CD4-positive, alpha-beta T cell treated with Interleukin-10 for 1 hour (primary cell): ENCODE measurements around the gene ECM1.

ENCODE experiments used
- DNase-seq: peaks from one replicate; pipeline ENCODE4 v3.0.0-alpha.2; 2020

ECM1 gene

DNA sequence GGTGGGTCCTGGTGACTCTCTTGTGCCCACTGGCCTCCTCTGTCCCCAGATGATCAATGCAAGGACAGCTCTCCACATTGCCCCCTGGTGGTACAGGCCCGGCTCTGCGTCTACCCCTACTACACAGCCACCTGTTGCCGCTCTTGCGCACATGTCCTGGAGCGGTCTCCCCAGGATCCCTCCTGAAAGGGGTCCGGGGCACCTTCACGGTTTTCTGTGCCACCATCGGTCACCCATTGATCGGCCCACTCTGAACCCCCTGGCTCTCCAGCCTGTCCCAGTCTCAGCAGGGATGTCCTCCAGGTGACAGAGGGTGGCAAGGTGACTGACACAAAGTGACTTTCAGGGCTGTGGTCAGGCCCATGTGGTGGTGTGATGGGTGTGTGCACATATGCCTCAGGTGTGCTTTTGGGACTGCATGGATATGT, 52.1 kb downstream of the ECM1 start:
- DNase-seq, result peak; percentile 82

DNA sequence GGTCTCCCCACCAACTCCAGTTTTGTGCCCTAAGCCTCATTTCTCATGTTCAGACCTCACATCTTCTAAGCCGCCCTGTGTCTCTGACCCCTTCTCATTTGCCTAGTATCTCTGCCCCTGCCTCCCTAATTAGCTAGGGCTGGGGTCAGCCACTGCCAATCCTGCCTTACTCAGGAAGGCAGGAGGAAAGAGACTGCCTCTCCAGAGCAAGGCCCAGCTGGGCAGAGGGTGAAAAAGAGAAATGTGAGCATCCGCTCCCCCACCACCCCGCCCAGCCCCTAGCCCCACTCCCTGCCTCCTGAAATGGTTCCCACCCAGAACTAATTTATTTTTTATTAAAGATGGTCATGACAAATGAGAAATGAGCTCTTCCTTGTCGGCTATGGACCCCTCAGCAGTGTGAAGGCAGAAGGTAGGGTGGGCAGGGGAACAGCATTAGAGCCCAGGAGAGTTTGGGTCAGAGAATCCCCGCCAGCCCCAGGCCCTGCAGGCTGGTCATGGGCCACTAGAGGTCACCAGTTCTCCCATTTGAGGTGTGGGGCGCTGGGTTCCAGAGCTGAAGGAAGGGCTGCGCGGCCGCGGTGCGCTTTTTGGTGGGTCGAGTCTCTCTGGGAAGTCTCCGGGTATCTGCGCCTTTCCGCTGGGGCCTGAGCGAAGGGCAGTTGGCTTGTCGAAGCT, 52.8 kb downstream of the ECM1 start:
- peak; percentile 89 for DNase-seq

DNA sequence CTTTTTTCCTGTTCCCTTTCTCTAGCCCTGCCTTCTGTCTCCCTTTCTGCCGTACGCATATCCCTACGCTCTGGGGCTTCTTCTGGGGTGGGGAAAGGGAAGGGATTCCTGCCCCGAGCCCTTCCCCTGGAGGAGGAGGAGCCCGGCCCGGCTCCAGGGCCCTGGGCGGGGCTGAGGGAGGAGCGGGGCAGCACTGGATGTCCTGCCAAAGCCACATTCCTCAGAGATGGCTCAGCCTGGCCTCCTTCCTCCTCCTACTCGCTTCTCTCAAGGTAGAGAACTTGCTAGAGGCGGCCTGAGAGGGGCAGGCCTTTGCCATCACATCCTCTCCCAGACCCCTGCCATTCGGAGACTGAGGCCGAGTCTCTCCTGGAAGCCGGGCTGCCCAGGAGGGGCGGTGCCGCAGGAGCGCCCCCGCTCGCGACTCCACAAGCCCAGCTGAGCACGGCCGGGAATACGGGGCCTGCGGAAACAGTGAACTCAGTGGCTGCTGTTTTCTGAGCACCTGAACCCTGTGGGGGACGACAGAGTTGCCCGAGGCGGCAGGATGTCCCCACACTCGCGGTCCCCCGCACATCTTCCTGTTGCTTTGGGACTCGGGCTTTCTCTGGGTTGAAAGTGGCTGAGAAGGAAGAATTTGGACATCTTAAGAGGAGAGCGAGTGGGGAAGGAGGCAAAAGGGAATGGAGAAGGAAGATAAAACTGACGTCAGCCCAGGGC, 53.5 kb downstream of the ECM1 start:
- DNase-seq, result peak; percentile 77

DNA sequence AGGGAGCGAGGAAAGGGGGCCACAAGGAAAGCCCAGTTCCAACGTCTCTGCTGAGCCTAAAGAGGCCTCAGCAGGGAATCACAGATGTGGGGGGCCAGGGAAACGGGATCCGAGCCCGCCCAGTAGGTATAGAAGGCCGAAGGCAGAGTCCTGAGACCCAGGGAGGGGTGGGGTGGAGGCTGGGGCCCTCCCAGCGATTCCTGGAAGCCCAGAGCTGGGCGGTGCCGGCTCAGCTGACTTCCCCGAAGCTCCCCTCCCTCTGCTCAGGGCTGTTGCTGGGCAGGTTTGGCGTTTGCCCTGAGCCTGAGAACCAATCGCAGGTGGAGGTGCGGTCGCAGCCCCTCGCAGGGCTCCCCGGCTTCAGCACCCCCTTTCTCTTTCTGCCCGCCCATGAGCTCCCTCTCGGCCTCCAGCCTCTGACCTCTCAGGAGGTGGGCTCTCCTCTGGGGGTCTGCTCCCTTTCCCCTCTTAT, 54.1 kb downstream of the ECM1 start:
- peak; percentile 95 for DNase-seq

DNA sequence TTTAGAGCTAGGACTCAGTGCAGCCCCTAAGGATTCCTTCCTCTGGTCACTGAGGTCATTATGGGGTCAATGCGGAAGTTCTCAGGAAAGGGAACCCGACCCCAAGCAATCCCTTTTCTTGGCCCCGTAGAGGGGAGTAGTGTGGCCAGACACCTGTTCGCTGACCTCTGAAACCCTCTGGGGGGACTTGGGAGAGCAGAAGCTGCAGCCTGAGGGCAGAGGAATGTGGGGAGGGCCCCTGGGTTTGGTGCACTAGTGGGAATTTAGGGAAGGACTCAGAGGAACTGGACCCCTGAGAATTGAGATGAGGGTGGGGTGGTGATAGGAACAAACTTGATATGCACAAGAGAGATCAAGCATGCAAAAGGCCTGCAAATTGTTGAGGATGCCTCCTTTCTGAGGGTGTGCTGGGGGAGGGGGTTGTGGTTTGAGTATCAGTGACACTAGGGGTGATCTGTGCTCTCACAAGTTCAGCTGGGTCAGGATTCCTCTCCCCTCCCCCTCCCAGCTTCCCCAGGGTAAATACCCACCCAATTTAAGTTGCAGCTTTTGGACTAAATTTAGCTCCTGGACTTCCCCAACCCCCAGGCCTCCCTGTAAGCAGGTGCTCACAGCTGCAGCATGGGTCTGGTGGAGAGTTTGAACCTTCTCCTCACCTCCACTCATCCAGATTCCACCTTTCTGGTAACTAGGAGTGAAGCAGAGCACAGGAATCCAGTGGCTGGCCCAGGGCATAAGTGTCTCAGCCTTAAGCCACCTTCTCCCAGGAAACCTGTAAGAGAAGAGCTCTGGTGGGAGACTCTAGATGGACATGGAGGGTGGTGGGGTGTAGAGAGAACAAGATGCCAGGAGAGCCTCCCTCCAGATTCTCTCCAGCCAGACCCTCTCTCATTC, 54.8 kb downstream of the ECM1 start:
- peak; percentile 90 for DNase-seq
